ENCODE data around the gene BTBD9. TPM values are rescaled to one million over a fixed set of nuclear protein-coding genes. Genes with fewer than 3 reads are reported as not detected.

The BTBD9 gene
- total RNA-seq, 1 donor from 2014 or later, result 24.1 TPM

DNA sequence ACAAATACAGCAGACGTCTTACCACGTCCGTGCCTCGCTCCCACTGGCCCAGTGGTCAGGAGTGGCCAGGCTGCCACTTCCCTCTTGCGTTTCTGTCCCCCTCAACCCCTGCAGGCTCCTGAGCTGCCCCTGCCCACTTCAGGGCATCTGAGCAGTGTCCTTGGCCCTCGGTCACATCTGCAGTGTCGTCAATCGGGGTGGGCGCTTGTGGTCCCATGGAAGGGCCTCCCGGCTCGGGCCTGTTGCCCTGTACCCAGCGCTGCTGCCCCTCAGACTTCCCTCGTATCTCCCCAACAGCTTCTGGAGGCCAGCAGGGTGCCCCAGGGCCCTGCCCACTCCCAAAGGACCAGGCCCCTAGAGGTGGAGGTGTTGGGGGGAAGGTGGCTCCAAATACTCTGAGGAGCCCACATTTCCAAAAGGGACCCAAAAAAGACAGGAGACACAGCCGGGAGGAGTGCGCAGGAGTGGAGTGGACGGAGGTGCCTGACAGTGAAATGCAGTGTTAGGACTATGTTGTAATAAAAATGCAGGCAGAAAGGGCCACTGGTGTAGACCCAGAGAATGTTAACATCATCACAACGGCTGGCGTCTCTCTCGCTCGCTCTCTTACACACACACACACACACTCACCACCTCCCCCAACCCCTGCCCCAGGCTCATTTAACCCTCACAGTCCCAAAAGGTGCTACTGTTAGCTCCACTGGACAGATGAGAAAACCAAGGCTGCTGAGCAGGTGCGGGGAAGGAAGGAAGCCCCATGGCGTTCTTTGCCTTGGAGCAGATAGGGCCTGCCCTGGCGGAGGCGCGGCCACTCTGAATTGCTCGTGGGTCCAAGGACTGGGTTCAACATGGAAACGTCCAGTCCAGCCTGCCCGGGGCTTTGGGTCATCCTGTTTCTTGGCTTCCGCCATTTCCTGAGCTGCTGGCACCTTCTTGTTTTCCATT, 476.3 kb downstream of the BTBD9 start:
- no peaks in the 10 kb centered on the region for H3K9me3 ChIP-seq
- no peak for TF ChIP-seq POLR2AphosphoS5 (IDR thresholded peaks at IDR 0.05; ENCODE audit: insufficient read depth in 1 of 2, low read depth in 1 of 2)
- TF ChIP-seq, protein P1, sequence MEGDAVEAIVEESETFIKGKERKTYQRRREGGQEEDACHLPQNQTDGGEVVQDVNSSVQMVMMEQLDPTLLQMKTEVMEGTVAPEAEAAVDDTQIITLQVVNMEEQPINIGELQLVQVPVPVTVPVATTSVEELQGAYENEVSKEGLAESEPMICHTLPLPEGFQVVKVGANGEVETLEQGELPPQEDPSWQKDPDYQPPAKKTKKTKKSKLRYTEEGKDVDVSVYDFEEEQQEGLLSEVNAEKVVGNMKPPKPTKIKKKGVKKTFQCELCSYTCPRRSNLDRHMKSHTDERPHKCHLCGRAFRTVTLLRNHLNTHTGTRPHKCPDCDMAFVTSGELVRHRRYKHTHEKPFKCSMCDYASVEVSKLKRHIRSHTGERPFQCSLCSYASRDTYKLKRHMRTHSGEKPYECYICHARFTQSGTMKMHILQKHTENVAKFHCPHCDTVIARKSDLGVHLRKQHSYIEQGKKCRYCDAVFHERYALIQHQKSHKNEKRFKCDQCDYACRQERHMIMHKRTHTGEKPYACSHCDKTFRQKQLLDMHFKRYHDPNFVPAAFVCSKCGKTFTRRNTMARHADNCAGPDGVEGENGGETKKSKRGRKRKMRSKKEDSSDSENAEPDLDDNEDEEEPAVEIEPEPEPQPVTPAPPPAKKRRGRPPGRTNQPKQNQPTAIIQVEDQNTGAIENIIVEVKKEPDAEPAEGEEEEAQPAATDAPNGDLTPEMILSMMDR (IDR thresholded peaks at IDR 0.05), result no peak
- no peaks in the 10 kb centered on the region for H3K36me3 ChIP-seq
- intact Hi-C loops (cut with DNase I), result no loop called here
- no peaks in the 10 kb centered on the region for H3K27me3 ChIP-seq
- H3K4me1 ChIP-seq, result no peaks in the 10 kb centered on the region
- no peak for DNase-seq (ENCODE audit: extremely low spot score in 2 of 2)
- no peak overlapping the region for H3K4me3 ChIP-seq
- H3K27ac ChIP-seq, result no peak overlapping the region

DNA sequence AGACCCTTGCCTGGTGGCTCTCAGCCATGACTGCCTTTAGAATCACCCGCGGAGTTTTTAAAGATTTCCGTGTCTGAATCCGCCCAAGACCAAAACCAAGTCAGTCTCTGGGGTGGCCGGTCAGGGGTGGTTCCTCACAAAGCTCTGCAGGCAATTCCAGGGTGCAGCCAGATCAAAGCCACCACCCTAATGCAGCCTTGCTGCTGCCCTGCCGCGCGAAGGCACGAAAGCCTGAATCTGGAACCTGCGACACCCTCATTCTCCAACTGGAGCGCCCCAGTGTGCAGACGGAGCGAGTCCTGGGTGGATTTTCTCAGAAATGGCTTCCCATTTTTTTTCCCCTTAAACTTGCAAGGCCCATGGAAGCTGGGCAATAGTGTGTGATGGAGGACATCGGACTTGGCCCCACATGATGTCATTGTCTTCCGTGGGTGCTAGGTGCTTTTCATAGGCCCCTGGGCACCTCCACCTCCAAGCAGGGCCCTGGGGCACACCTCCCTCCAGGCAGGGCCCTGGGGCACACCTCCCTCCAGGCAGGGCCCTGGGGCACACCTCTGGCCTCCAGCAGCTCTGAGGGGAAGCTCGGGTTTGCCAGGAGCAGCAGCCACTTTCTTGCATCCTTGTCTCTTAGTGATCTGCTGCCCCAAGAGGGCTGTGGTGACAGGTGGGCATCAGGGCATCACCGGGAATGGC, 477.1 kb downstream of the BTBD9 start:
- Histone ChIP-seq H3K4me1 (no peaks in the 10 kb centered on the region), H3K27me3 (no peaks in the 10 kb centered on the region), H3K36me3 (no peaks in the 10 kb centered on the region), H3K9me3 (no peaks in the 10 kb centered on the region), H3K27ac (no peak overlapping the region), H3K4me3 (no peak overlapping the region)
- intact Hi-C loops (cut with DNase I), result no loop called here
- TF ChIP-seq POLR2A (IDR thresholded peaks at IDR 0.05), result no peak
- TF ChIP-seq, protein P1 (IDR thresholded peaks at IDR 0.05), result no peak
- TF ChIP-seq POLR2AphosphoS5 (IDR thresholded peaks at IDR 0.05; ENCODE audit: insufficient read depth in 1 of 2, low read depth in 1 of 2), result no peak
- DNase-seq (ENCODE audit: extremely low spot score in 2 of 2), result no peak

DNA sequence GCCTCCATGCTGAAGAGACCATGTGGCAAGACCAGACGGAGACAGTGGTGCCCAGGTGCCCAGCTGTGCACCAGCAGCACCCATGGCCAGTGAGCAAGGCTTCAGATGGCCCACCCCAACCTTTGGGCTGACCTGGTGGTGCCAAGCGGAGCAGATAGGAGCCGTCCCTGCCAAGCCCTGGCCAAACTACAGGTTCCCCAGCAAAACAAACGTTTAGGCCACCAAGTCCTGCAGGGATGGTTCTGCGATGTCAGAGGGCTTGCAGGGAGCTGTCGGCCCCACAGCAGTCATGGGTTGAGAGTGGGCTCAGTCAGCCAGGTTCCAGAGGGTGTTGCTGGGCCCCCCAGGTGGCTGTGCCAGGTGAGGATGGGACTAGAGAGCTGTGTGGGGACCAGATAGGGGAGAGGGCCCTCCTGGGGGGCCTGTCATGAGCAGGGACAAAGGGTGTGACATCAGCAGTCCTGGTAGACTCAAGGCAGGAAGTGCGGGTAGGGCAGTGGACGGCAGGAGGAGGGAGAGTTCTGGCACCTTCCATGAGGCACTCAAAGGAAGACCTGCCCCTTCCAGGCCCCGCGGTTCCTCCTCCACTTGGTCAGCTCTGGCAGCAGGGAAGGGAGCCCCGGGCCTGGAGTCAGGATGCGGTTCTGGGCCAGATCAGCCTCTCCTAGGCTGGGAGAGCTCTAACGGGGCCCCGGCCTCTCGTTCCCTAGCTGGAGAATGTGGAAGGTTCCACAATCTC, 477.8 kb downstream of the BTBD9 start:
- no peak for DNase-seq (ENCODE audit: extremely low spot score in 2 of 2)
- Histone ChIP-seq H3K9me3 (no peaks in the 10 kb centered on the region), H3K27ac (no peak overlapping the region), H3K27me3 (no peaks in the 10 kb centered on the region), H3K4me1 (no peaks in the 10 kb centered on the region), H3K36me3 (no peaks in the 10 kb centered on the region), H3K4me3 (no peak overlapping the region)
- TF ChIP-seq, protein P1 (IDR thresholded peaks at IDR 0.05), result no peak
- TF ChIP-seq POLR2AphosphoS5 (IDR thresholded peaks at IDR 0.05; ENCODE audit: insufficient read depth in 1 of 2, low read depth in 1 of 2), result no peak
- TF ChIP-seq POLR2A (IDR thresholded peaks at IDR 0.05), result no peak
- intact Hi-C loops (cut with DNase I), result no loop called here

DNA sequence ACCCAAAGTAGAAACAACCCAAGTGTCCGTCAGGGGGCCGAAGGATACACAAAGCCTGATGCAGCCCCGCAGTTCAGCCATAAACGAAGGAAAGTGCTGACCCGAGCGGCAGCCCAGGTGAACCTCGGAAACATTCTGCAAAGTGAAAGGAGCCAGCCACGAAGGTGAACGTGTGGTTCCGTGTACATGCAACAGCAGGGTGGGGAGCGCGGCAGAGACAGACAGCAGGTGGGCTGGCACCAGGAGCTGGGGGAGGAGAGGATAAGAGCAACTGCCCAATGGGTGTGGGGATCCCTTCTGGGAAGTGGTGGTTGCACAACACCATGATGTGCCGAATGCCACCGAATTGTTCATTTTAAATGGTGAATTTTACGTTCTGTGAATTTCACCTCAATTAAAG, 478.4 kb downstream of the BTBD9 start:
- no peaks in the 10 kb centered on the region for H3K4me1 ChIP-seq
- no peak for DNase-seq (ENCODE audit: extremely low spot score in 2 of 2)
- intact Hi-C loops (cut with DNase I), result no loop called here
- H3K27me3 ChIP-seq, result no peaks in the 10 kb centered on the region
- TF ChIP-seq, protein P1 (IDR thresholded peaks at IDR 0.05), result no peak
- no peak for TF ChIP-seq POLR2AphosphoS5 (IDR thresholded peaks at IDR 0.05; ENCODE audit: insufficient read depth in 1 of 2, low read depth in 1 of 2)
- no peak for TF ChIP-seq POLR2A (IDR thresholded peaks at IDR 0.05)
- no peaks in the 10 kb centered on the region for H3K36me3 ChIP-seq
- no peaks in the 10 kb centered on the region for H3K9me3 ChIP-seq
- H3K4me3 ChIP-seq, result no peak overlapping the region
- no peak overlapping the region for H3K27ac ChIP-seq

All from vagina (tissue), 2 donors.